GM18873 (cell line): Measurements from ENCODE around the gene MOB3A.
A peak's percentile ranks its signal among the peaks of the same experiment; 100 is the strongest.

ENCODE experiments used
- ATAC-seq: cut with Tn5 transposase; IDR thresholded peaks from one replicate; pipeline ENCODE4 v1.9.1; 2021; ENCODE audit warnings: mild to moderate bottlenecking, moderate library complexity, moderate number of reproducible peaks; ENCODE audit not compliant: unreplicated experiment, low FRiP score

The MOB3A gene

DNA sequence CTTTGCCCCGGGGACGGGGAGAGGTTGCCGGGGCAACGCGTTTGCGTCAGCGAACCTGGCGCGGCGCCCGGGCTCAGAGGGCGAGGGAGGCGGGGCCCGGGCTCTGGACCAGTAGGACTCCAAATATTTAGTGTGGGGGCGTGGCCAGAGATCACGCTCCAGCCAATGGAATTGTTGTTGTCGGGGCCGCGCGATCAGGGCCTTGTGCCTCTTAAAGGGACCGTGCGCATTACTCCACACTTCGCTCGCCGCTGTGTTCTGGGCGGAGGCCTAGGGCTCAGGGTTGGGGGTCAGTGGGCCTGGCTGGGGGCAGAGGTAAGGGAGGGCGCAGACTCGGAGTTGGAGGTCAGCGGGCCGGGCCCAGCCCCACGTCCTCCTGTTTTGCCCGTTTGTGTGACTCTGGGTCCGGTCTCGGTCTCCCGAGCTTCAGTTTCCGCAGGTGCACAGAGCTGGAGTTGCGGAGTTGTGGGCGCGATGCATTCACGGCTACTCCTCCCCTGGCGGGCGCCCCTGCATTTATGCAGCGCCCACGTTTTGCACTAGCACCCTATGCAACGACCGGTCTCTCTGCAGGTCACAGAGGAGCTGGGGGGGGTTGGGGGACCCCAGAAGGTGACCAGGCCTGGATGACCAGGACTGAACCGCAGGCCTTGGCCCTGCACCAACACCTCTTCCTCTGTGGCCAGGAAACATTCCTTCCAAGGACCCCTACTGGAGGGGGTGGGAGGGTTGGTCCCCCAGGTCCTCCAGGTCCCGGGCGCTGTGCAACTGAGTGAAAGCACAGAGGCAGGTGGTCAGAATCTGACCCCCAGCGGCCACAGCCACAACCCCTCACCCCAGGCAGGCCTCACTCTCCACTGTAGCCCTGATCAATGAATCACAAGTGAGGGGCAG lies 34.4 kb downstream of the MOB3A start:
- ATAC-seq: peak; percentile 75

DNA sequence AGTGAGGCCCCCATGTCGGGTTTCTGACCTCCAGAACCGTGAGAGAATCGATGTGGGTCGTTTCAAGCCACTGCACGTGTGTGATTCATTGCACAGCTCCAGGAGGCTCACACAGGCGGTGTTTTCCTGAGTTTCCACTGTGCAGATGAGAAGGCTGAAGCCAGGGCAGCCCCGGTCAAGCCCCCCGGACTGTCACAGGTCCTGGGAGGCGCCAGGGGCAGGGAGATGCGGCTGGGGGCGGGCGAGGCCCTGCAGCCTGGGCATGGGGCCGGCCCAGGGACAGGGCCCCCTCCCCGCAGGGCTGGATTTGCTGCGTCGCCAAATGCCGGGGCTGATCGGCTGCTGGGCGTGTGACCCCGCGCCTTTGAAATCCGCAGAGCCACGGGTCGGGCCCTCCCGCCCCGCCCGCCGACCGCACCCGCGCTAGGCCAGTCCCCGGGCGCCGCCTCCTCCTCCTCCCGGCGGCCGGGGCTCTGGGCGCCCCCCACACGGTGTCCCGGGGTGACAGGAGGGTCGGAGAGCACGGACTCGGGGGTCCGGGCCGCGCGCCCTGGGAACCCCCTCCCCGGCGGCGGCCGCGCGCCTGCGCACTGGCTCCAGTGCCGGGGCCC lies 35.1 kb downstream of the MOB3A start:
- peak; percentile 13 for ATAC-seq

DNA sequence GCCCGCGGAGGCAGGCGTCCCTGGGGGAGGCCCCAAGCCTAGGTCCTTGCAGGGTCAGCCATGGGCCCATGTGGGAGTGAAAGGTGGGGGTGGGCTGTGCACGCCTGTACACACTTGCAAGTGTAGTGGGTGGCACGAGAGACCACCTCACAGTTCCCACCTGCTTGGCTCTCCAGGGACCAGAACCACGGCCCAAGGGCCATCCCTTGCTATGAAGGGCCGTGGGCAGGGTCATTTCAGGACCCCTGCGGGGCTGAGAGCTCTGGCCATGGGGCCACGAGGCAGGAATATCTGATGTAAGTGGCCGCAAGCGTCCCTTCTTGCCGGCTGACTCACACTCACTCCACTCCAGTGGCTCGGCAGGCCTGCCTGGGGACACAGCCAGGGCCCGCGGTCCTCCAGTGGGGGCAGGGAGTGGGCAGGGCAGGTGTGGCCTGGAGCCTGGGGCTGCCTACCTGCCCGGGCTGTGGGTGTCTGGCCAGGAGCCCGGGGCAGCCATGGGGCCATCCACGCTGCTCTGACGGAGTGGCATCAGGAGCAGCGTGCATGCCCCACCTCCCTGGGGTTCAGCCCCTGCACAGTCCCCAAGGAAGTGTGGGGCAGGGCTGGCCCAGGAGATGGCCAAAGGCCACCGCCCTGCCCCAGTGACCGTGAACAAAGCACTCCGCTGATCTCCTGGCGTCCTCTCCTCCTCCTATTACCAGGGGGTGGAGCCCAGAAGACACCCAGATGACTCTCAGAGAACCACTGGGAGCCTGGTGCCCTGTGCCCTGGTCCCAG lies 36.5 kb downstream of the MOB3A start:
- no peak for ATAC-seq

DNA sequence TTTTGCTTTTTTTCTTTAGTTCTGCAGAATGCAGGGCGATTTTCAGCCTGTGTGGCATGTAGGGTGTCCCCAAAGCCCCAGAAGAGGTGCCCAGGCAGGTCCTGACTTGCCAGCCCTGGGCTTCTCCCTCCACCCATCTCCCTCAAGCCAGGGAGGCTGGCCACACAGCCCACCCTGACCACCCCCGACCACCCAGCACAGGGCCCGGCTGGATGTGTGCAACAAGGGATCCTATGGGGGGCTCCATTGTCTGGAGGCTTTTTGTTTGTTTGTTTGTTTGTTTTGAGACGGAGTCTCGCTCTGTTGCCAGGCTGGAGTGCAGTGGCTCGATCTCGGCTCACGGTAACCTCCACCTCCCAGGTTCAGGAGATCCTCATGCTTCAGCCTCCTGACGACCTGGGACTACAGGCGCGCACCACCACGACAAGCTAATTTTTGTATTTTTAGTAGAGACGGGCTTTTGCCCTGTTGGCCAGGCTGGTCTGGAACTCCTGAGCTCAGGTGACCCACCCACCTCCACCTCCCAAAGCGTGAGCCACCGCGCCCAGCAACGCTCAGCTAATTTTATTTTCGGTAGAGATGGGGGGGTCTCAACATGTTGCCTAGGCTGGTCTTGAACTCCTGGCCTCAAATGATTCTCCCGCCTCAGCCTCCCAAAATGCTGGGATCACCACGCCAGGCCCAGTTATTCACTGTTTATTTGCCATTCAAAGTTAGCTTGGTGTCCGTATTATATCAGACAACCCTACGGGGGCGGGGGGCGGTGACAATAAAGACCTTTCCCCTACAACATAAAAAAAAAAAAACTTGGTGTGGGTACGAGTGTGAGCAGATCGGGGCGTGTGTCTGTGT lies 37.3 kb downstream of the MOB3A start:
- ATAC-seq: no peak

DNA sequence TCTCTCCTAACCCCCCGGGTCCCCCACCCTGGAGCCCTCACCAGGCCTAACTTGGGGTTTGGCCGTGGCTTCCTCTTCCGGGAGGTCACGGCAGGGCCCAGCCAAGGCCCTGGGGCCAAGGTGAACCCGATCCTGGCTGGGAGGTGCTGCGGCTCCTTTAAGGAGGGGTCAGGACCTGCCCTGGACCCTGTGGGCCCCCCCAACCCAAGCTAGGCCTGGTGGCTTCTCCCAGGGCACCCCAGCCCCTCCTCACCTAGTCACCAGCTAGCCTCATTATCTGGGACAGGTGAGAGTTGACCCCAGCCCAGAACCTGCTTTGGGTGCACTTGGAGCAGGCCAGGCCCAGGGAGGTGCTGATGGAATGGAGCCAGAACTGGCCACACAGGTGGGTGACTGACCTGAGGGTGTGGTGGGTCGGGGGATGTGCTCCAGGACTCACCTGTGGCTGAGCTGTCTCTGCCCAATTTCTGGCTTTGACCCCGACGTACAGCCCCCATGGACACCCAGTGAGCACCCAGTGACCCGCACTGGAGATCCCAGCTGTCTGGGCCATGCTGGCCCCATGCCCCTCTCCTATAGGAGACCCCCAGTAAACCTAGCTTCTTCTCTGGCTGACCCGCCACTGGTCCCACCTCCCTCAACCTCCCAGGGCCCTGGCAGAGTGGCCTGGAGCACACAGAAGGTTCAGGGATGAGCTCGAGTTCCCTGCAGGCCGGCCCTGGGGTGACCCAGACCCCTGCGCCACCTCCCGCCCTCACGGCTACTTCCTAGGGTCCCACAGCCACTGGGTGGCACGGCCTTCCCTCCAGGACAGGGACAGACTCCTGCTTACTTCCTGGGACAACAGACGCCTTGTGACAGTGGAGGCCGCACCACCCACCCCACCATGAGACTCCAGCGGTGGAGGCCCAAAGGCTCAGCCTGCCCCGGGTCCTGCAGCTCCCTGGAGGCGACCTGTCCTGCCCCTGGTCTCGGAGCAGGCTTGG lies 38.3 kb downstream of the MOB3A start:
- no peak for ATAC-seq

DNA sequence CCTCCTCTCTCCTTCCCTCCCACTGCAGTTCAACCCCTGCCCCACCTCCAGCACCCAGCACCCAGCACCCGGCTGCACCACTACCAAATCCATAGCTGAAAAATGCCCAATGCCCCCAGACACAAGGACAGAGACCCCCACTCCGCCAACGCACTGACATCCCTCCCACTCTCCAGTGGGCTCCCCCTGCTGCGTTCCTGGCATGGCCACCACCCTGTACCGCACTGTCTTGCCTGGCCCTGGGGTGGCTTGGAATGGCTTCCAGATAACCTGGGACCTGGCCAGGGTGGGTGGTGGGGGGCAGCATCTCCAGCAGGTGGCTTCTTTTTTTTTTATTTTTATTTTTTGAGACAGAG lies 39.3 kb downstream of the MOB3A start:
- ATAC-seq: no peak

DNA sequence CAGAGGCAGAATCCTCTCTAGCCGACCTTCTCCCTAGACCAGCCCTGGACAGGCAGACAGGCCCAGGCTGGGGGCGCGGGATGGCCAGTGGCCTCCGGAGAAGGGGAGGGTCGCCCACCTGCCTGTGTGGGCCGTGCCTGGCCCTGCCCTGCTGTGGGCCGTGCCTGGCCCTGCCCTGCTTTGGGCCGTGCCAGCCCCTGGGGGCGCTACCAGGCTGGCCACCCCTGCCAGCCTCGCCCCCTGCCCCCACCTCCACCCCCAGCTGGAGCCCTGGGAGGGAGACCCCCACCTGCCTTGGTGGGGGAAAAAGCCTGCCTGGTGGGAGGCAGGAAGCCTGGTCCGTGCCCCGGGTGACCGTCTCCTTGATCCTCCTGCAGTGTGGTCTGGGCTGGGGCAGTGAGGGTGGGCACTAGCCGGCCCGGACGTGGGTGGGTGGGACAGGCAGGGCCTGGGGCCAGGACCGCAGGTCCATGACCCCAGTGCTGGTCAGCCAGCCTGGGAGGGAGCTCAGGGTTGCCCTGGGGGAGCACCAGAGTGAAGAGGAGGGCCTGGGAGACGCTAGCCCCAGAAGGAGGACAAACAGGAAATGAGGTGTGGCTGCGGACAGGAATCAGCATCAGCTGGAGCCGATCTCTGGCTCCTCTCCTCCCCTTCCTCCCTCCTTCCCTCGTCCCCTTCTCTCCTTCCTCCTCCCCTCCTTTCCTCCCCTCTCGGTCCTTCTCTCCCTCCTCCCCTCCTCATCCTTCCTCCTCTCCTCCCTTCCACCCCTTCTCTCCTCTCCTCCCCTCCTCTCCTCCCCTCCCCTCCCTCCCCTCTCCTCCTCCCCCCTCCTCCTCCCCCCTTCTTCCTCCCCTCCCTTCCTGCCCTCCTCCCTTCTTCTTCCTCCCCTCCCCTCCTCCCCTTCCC lies 39.9 kb downstream of the MOB3A start:
- no peak for ATAC-seq

DNA sequence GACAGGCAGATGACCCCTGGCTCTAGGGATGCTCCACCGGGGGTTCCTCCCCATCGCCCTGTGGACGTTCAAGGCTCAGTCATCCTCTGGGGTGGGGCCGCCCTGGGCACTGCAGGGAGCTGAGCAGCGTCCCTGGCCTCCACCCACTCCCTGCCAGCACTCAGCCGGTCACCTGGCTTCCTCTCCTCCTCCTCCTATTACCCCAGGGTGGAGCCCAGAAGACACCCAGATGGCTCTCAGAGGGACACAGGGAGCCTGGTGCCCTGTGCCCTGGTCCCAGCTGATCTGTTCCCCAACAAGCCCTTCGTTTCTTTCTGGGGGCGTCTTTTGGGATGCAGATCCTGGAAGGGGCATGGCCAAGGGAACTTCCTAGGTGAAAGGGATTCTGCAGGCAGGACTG lies 41.4 kb downstream of the MOB3A start:
- ATAC-seq: no peak

DNA sequence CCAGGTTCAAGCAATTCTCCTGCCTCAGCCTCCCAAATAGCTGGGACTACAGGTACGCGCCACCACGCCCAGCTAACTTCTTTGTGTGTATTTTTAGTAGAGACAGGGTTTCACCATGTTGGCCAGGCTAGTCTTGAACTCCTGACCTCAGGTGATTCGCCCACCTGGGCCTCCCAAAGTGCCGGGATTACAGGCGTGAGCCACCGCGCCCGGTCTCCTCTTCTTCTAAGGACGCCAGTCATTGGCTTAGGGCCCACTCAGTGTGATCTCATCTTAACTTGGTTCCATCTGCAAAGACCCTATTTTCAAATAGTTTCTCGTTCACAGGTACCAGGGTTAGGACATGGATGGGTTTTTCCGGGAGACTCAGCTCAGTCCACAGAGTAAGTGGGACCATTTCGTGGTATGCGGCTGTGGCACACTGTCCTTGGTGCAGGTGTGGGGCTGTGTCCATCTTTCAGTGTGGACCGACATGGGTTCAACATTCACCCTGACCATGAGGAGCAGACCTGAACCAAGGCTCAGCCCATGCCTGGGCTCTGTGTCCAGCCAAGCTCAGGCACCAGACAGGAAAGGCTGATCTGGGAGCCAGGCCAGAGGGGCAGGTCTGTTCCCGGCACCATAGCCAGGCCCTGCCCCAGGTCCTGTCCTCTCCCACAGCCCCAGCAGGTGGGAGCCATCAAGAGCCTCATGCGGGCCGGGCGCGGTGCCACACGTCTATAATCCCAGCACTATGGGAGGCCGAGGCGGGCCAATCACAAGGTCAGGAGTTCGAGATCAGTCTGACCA lies 42.3 kb downstream of the MOB3A start:
- ATAC-seq: no peak

DNA sequence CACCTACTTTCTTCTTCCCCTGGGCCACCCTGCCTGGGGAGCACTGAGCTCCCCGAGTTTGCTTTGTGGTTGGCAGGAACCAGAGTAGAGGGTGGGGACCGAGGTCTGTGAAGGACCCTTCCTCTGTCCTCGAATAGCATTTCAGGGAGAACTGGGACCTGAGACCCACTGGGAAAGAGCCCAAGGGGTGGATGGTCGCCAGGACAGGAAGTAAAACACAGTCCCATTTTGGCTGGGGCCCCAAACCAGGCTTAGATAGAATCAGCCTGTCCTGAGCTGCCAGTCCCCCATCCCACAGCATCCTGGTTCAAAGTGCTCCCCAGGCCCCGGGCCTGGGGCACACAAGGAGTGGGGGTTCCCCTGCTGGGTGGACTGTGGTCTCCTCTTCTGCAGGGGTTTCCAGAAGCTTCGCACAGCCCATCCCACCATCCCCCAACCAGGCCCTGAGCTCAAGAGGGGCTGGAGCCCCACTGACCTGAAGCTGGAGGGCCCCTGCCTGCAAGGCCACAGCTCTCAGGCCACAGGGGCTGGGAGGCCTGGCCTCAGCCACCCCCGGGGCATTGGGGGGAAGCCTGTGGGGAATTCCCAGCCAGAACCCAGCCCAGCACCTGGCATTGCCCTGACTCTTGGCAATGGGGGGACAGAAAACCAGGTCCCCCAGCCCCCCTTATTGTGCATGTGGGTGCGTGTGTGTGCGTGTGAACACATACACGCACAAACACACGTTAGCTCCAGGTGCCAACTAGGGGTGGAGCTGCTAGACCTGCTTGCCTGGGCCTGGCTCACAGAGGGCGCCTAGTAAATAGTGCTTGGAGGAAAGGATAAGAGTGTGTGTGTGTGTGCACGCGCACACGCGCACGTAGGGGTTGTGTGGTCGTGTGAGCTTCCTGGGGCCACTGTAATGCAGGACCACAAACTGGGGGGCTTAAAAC lies 44.1 kb downstream of the MOB3A start:
- no peak for ATAC-seq

DNA sequence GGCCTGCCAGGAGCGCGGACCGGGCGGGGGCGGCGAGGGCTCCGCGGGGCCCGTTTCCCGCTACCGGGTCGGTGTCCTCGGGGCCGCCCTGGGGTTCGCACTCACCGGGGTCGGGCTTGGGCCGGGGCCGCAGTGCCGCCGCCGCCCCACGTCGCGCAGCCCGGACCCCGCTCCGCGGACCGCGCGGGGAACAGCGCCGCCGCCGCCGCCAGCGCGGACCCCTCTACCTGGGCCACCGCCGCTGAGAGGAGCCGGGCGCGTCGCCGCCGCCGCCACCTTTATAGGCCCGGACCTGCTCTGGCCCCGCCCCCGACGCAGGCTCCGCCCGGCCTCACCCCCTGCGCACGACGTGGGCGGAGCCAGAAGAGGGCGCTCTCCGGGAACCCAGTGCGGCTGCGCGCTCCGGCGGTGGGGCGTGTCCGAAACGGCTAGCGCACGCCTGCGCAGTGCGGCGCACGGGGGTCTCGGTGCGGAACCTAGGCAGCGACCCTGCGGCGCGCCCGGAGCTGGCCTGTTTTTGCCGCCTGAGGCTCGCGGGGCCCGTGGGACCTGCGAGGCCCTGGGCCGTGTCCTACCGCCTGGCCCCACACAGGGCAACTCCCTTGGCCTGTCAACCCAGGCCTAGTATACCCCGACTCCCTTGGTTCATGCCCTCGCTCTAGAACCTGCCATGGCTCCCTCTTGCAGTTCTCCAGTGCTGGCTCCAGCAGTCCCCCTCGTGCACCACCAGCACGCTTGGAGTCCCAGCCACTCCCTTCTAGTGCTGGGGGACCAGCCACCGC lies 44.9 kb downstream of the MOB3A start, which contains the start of gene MKNK2:
MKNK2 (minus strand) TSS at position 254 of the 782 bp plus-strand sequence. CDS start 393 bp downstream, outside the sequence.
- peak; percentile 38 for ATAC-seq

DNA sequence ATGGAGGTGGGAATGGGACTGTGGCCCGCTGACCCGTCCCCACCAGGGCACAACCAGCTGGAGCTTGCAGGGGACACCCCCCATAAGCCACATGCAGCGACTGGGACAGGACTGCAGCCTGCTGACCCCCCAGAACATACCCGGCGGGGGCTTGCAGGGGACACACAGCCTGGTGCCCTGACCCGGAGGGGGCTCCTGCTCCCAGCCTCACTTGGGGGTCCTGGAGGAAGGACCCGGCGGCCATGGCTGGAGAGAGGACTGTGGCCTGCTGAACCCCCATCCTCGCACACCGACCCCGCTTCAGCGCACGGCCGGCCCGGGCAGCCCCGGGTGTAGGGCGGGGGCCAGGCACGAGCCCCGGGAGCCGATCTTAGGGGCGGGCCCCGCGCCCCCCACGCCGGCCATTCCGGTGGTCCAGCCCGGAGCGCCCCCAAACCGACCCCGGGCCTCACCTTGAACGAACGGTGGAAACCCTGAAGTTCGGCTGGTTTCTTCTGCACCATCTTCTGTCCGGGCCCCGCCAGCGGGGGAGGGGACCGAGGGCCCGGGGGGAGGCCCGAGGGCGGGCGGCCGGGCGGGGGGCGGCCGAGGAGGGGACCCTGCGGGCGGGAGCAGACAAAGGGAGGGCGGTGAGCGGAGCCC lies 45.7 kb downstream of the MOB3A start:
- peak; percentile 5 for ATAC-seq

DNA sequence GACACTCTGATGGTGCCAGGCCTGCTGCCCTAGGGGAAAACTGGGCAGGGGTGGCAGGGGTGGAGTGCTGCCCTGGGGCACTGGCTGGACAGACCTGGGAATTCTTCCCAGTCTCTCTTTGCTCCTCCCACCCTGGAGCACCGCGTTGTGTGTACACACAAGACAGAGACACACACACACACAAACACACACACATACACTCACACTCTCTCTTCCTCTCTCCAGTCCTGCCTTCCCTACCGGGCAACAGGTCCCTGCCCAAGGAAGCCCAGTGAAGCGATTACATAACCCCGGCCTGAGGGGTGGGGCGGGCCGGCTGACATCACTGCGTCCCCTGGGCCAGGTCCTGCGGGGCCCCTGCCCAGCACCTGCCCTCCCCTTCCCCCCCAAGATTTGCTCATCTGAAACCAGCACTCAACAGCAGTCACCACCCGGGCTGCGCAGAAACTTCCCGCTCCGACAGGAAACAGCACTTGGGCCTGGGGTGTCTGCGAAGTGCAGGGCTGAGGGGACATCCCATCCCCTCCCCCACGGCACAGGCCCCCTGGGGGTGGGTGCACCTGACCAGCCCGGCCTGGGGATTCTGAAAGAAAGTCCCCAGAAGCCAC lies 46.3 kb downstream of the MOB3A start:
- ATAC-seq: peak; percentile 3

DNA sequence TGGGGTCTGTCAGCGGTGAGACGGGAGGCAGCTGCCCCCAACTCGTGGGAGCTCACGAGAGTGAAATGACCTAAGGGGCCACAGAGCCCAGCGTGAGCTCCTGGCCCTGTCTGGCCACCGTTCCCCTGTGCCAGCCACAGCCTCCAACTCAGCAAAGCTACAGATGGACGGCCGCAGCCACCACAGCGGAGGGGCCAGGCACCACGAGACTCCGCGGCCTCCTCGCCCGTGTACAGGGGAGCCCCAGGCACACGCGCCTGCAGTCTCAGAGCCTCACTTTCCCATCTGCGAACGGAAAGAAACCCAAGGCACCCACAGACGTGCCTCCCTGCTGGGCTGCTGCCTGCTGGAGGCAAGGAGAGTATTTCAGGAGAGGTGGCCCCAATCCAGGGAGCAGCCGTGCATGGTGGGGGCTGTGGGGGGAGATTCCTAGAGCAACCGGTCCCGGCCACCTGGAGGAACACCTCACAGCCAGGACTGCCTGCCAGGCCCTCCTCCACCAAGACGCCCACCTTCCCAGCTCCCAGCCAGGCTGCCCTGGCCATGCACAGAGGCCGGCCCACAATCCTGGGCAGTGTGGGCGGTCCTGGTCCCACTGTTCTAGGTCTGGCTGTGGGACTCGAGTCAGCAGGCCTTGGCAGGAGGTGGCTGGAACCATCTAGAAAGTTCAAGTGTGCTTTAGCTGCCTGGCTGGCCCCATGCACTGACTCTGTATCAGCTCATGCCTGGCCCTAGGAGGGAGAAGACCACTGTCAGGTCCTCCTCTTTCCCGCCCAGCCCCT lies 47.0 kb downstream of the MOB3A start:
- ATAC-seq: no peak
